ENCODE data around the gene KDM1B. TPM values are rescaled to one million over a fixed set of nuclear protein-coding genes. Genes with fewer than 3 reads are reported as not detected.
"Not testable (repeated sequence)": the region's sequence is repeated elsewhere in the genome, so short reads cannot be mapped to it uniquely, and the experiment has no call there.

Gene KDM1B
- total RNA-seq, 1 donor from 2014 or later, result 16.9 TPM

GRCh38 chr6:18166312-18167036 lies 11.3 kb downstream of the KDM1B start:
- H3K4me3 ChIP-seq, result no peak overlapping the region
- no peak overlapping the region for H3K9ac ChIP-seq
- H3K27ac ChIP-seq, result no peak overlapping the region
- Mint-ChIP-seq H3K27ac (no peak overlapping the region), H3K27me3 (ENCODE audit: insufficient read depth, low read depth) (peaks cover 2% of the 10 kb centered on the region), H3K36me3 (peaks cover 18% of the 10 kb centered on the region), H3K4me3 (no peak overlapping the region), H3K9me3 (peaks cover 8% of the 10 kb centered on the region), H3K4me1 (no peaks in the 10 kb centered on the region)
- no peaks in the 10 kb centered on the region for H4K20me1 ChIP-seq (ENCODE audit: low read depth)
- no peak for DNase-seq (ENCODE audit: low spot score)
- no peak overlapping the region for H3K4me2 ChIP-seq
- no peaks in the 10 kb centered on the region for H3K79me2 ChIP-seq (ENCODE audit: low read depth)
- peaks cover 15% of the 10 kb centered on the region for H3K36me3 ChIP-seq
- H3K27me3 ChIP-seq, result no peaks in the 10 kb centered on the region
- H2AFZ ChIP-seq (replicated peaks), result no peak overlapping the region
- H3F3A ChIP-seq (ENCODE audit: low read depth), result no peaks in the 10 kb centered on the region
- TF ChIP-seq EZH2 (IDR thresholded peaks at IDR 0.05), result no peak
- no peak for TF ChIP-seq CTCF (IDR thresholded peaks at IDR 0.05)
- TF ChIP-seq EZH2phosphoT487 (IDR thresholded peaks at IDR 0.05), result no peak
- H3K9me3 ChIP-seq (ENCODE audit: low read depth), result no peaks in the 10 kb centered on the region
- H3K4me1 ChIP-seq, result no peaks in the 10 kb centered on the region

GRCh38 chr6:18168264-18168663 lies 13.0 kb downstream of the KDM1B start:
- peaks cover 8% of the 10 kb centered on the region for H3K9me3 Mint-ChIP-seq
- TF ChIP-seq EZH2 (IDR thresholded peaks at IDR 0.05), result no peak
- no peak for TF ChIP-seq EZH2phosphoT487 (IDR thresholded peaks at IDR 0.05)
- no peak for TF ChIP-seq CTCF (IDR thresholded peaks at IDR 0.05)
- H3K9ac ChIP-seq, result no peak overlapping the region
- no peak overlapping the region for H3K4me2 ChIP-seq
- H3K36me3 ChIP-seq, result peaks cover 15% of the 10 kb centered on the region
- no peak overlapping the region for H3K4me3 ChIP-seq
- H4K20me1 ChIP-seq (ENCODE audit: low read depth), result no peaks in the 10 kb centered on the region
- no peaks in the 10 kb centered on the region for H3K4me1 ChIP-seq
- no peak for DNase-seq (ENCODE audit: low spot score)
- H2AFZ ChIP-seq (replicated peaks), result no peak overlapping the region
- no peaks in the 10 kb centered on the region for H3K9me3 ChIP-seq (ENCODE audit: low read depth)
- H3K4me1 Mint-ChIP-seq, result no peaks in the 10 kb centered on the region
- no peak overlapping the region for H3K27ac Mint-ChIP-seq
- H3K27ac ChIP-seq, result no peak overlapping the region
- no peaks in the 10 kb centered on the region for H3F3A ChIP-seq (ENCODE audit: low read depth)
- H3K27me3 ChIP-seq, result no peaks in the 10 kb centered on the region
- no peaks in the 10 kb centered on the region for H3K79me2 ChIP-seq (ENCODE audit: low read depth)
- peaks cover 15% of the 10 kb centered on the region for H3K36me3 Mint-ChIP-seq
- no peak overlapping the region for H3K4me3 Mint-ChIP-seq
- H3K27me3 Mint-ChIP-seq (ENCODE audit: insufficient read depth, low read depth), result peaks cover 2% of the 10 kb centered on the region

- no peak for DNase-seq (ENCODE audit: low spot score)
- Mint-ChIP-seq H3K27me3 (ENCODE audit: insufficient read depth, low read depth) (peaks cover 2% of the 10 kb centered on the region), H3K9me3 (peaks cover 10% of the 10 kb centered on the region), H3K4me3 (no peak overlapping the region), H3K27ac (no peak overlapping the region), H3K36me3 (peaks cover 35% of the 10 kb centered on the region), H3K4me1 (no peaks in the 10 kb centered on the region)
- Histone ChIP-seq H3K9me3 (ENCODE audit: low read depth) (no peaks in the 10 kb centered on the region), H3K9ac (no peak overlapping the region), H2AFZ (replicated peaks) (no peak overlapping the region), H3K36me3 (peaks cover 13% of the 10 kb centered on the region), H3K4me2 (no peak overlapping the region), H3K4me1 (no peaks in the 10 kb centered on the region), H3F3A (ENCODE audit: low read depth) (no peaks in the 10 kb centered on the region), H3K27me3 (no peaks in the 10 kb centered on the region), H4K20me1 (ENCODE audit: low read depth) (no peaks in the 10 kb centered on the region), H3K27ac (no peak overlapping the region), H3K79me2 (ENCODE audit: low read depth) (no peaks in the 10 kb centered on the region), H3K4me3 (no peak overlapping the region)
- TF ChIP-seq EZH2phosphoT487 (IDR thresholded peaks at IDR 0.05) (no peak), CTCF (IDR thresholded peaks at IDR 0.05) (no peak), EZH2 (IDR thresholded peaks at IDR 0.05) (no peak)
Observed at GRCh38 chr6:18171871-18172270, 16.6 kb downstream of the KDM1B start.

GRCh38 chr6:18176198-18176597 lies 21.0 kb downstream of the KDM1B start:
- not testable (repeated sequence) for H2AFZ ChIP-seq (replicated peaks); H3K4me3 Mint-ChIP-seq; H3K27me3 Mint-ChIP-seq (ENCODE audit: insufficient read depth, low read depth); H3K4me3 ChIP-seq; H3K36me3 ChIP-seq; H3K27me3 ChIP-seq; H4K20me1 ChIP-seq (ENCODE audit: low read depth); H3K9me3 Mint-ChIP-seq; DNase-seq (ENCODE audit: low spot score); H3K79me2 ChIP-seq (ENCODE audit: low read depth); H3K4me1 Mint-ChIP-seq; H3K27ac ChIP-seq; H3K9ac ChIP-seq; H3F3A ChIP-seq (ENCODE audit: low read depth); H3K4me2 ChIP-seq; H3K4me1 ChIP-seq; H3K9me3 ChIP-seq (ENCODE audit: low read depth); H3K27ac Mint-ChIP-seq
- peaks cover 33% of the 10 kb centered on the region for H3K36me3 Mint-ChIP-seq

Data from neural progenitor cell (in vitro differentiated cells).